ENCODE results near the gene TCF7.

Gene TCF7

GRCh38 chr5:134090522-134090921 is 24.0 kb upstream of the TCF7 start:
- DNase-seq (ENCODE audit: low read depth in 2 of 2), result no peak

GRCh38 chr5:134091626-134092121 is 22.8 kb upstream of the TCF7 start:
- DNase-seq (ENCODE audit: low read depth in 2 of 2), result no peak

- no peak for DNase-seq (ENCODE audit: low read depth in 2 of 2)
Observed at GRCh38 chr5:134092875-134093274, 21.6 kb upstream of the TCF7 start.

- no peak for DNase-seq (ENCODE audit: low read depth in 2 of 2)
Observed at GRCh38 chr5:134093351-134093750, 21.1 kb upstream of the TCF7 start.

- DNase-seq (ENCODE audit: low read depth in 2 of 2), result no peak
Observed at GRCh38 chr5:134095293-134095692, 19.2 kb upstream of the TCF7 start.

GRCh38 chr5:134095887-134096589 is 18.4 kb upstream of the TCF7 start:
- DNase-seq (ENCODE audit: low read depth in 2 of 2), result no peak

GRCh38 chr5:134097211-134097749 is 17.2 kb upstream of the TCF7 start:
- no peak for DNase-seq (ENCODE audit: low read depth in 2 of 2)

GRCh38 chr5:134098690-134099089 is 15.8 kb upstream of the TCF7 start:
- no peak for DNase-seq (ENCODE audit: low read depth in 2 of 2)

- DNase-seq (ENCODE audit: low read depth in 2 of 2), result no peak
Observed at GRCh38 chr5:134099288-134099872, 15.1 kb upstream of the TCF7 start.

- no peak for DNase-seq (ENCODE audit: low read depth in 2 of 2)
Observed at GRCh38 chr5:134099939-134100282, 14.6 kb upstream of the TCF7 start.

GRCh38 chr5:134100283-134101091 is 14.0 kb upstream of the TCF7 start:
- no peak for DNase-seq (ENCODE audit: low read depth in 2 of 2)

GRCh38 chr5:134101686-134102439 is 12.6 kb upstream of the TCF7 start:
- no peak for DNase-seq (ENCODE audit: low read depth in 2 of 2)

GRCh38 chr5:134103397-134103796 is 11.1 kb upstream of the TCF7 start:
- DNase-seq (ENCODE audit: low read depth in 2 of 2), result no peak

- DNase-seq (ENCODE audit: low read depth in 2 of 2), result no peak
Observed at GRCh38 chr5:134103998-134104654, 10.4 kb upstream of the TCF7 start.

GRCh38 chr5:134106991-134107701 is 7.3 kb upstream of the TCF7 start:
- DNase-seq (ENCODE audit: low read depth in 2 of 2), result no peak

GRCh38 chr5:134107779-134108178 is 6.7 kb upstream of the TCF7 start:
- DNase-seq (ENCODE audit: low read depth in 2 of 2), result no peak

- no peak for DNase-seq (ENCODE audit: low read depth in 2 of 2)
Observed at GRCh38 chr5:134110382-134110781, 4.1 kb upstream of the TCF7 start.

GRCh38 chr5:134111741-134112647 is 2.5 kb upstream of the TCF7 start:
- no peak for DNase-seq (ENCODE audit: low read depth in 2 of 2)

GRCh38 chr5:134112726-134113362 is 1.6 kb upstream of the TCF7 start:
- no peak for DNase-seq (ENCODE audit: low read depth in 2 of 2)
